ENCODE measurements around the gene ELAVL2.

ELAVL2 gene

GRCh38 chr9:23658376-23659258 is 167.4 kb downstream of the ELAVL2 start:
- no peak for DNase-seq

GRCh38 chr9:23651051-23651450 is 175.0 kb downstream of the ELAVL2 start:
- DNase-seq = no peak

- no peak for DNase-seq
These were observed 177.4 kb downstream of the ELAVL2 start for GRCh38 chr9:23648651-23649050.

GRCh38 chr9:23644896-23645295 is 181.1 kb downstream of the ELAVL2 start:
- no peak for DNase-seq

GRCh38 chr9:23644326-23644725 is 181.7 kb downstream of the ELAVL2 start:
- DNase-seq = no peak

- no peak for DNase-seq
These were observed 182.3 kb downstream of the ELAVL2 start for GRCh38 chr9:23643656-23644258.

Measured in T1000 (cell line).